HCT116 (cell line): ENCODE results near the gene C3orf52.

ENCODE experiments used
- CTCF ChIP-seq, 3 experiments: fragments of 200-600 bp in 1 of 3; sonication (generic) in 1 of 3; IDR thresholded peaks in 2 of 3; conservative IDR thresholded peaks in 1 of 3; 2 replicates each; pipeline ENCODE4 v1.5.1; 2012 to 2017; ENCODE audit warnings: low read depth in 2 of 3, low read length in 2 of 3, antibody characterized with exemption in 1 of 3, borderline replicate concordance in 1 of 3, control low read depth in 1 of 3, mild to moderate bottlenecking in 1 of 3, mixed read lengths in 1 of 3, mixed run types in 1 of 3, moderate library complexity in 1 of 3; ENCODE audit not compliant: insufficient read depth in 1 of 3
- EGR1 ChIP-seq: IDR thresholded peaks from 2 replicates; pipeline ENCODE4 v1.6.1; 2012; ENCODE audit warnings: low read depth
- ELF1 ChIP-seq: IDR thresholded peaks from 2 replicates; pipeline ENCODE4 v1.6.1; 2012; ENCODE audit warnings: low read depth, borderline replicate concordance
- EZH2 ChIP-seq: fragments of 200-600 bp; sonication (generic); IDR thresholded peaks from 2 replicates; pipeline ENCODE4 v1.6.1; 2017; ENCODE audit warnings: antibody characterized with exemption, mixed run types
- POLR2A ChIP-seq: IDR thresholded peaks from 2 replicates; pipeline ENCODE4 v1.7.0; 2011; ENCODE audit warnings: borderline replicate concordance; ENCODE audit not compliant: insufficient read depth, insufficient read length; ENCODE audit errors: extremely low read depth
- POLR2AphosphoS5 ChIP-seq: IDR thresholded peaks from 2 replicates; pipeline ENCODE4 v1.6.1; 2011; ENCODE audit warnings: mild to moderate bottlenecking, low read depth, low read length, moderate library complexity
- REST ChIP-seq: IDR thresholded peaks from 2 replicates; pipeline ENCODE4 v1.6.1; 2012; ENCODE audit warnings: low read depth
- SP1 ChIP-seq: IDR thresholded peaks from 2 replicates; pipeline ENCODE4 v1.6.1; 2012; ENCODE audit warnings: low read depth
- SRF ChIP-seq: IDR thresholded peaks from 2 replicates; pipeline ENCODE4 v1.6.1; 2012; ENCODE audit warnings: low read depth
- TCF7L2 ChIP-seq: IDR thresholded peaks from 2 replicates; pipeline ENCODE4 v1.7.0; 2011; ENCODE audit warnings: borderline replicate concordance, inconsistent platforms; ENCODE audit not compliant: insufficient read depth, insufficient read length; ENCODE audit errors: extremely low read depth
- ZNF274 ChIP-seq: fragments of 200-500 bp; sonication (Bioruptor generic); IDR thresholded peaks from 2 replicates; pipeline ENCODE4 v1.6.1; 2014; ENCODE audit warnings: mild to moderate bottlenecking, low read depth, low read length, inconsistent platforms
- TF ChIP-seq, protein P1 (sequence below): IDR thresholded peaks from 2 replicates; pipeline ENCODE4 v1.6.1; 2011; ENCODE audit warnings: mild to moderate bottlenecking, low read length, moderate library complexity; ENCODE audit not compliant: insufficient replicate concordance; ENCODE audit errors: extremely low read depth

DNA sequence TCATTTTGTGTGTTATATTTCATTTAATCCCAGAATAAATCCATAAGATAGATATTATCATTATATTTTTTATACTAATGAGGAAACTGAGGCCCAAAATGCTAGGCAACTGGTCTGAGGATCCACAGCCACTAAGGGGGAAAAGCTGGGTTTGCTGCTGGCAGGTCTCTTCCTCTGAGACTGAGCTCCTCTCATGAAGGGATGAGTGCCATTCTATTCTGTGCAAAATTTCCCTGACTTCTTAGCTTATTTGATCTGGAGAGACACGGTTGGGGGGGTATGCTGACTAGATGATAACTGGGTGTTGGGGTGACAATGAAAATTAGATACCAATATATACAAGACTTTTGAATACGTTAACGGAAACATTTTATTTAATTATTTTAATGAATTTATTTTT lies 44.9 kb downstream of the C3orf52 start:
- TF ChIP-seq TCF7L2: no peak
- no peak for TF ChIP-seq EZH2
- TF ChIP-seq POLR2AphosphoS5: no peak
- TF ChIP-seq CTCF (IDR thresholded peaks at IDR 0.05 in 2 of 3, conservative IDR thresholded peaks at IDR 0.05 in 1 of 3; ENCODE audit: borderline replicate concordance in 1 of 3, insufficient read depth in 1 of 3, low read depth in 2 of 3, low read length in 2 of 3): no peak
- no peak for TF ChIP-seq SRF
- no peak for TF ChIP-seq ZNF274
- no peak for TF ChIP-seq ELF1
- no peak for TF ChIP-seq POLR2A
- TF ChIP-seq EGR1: no peak
- no peak for TF ChIP-seq REST
- TF ChIP-seq, protein P1, sequence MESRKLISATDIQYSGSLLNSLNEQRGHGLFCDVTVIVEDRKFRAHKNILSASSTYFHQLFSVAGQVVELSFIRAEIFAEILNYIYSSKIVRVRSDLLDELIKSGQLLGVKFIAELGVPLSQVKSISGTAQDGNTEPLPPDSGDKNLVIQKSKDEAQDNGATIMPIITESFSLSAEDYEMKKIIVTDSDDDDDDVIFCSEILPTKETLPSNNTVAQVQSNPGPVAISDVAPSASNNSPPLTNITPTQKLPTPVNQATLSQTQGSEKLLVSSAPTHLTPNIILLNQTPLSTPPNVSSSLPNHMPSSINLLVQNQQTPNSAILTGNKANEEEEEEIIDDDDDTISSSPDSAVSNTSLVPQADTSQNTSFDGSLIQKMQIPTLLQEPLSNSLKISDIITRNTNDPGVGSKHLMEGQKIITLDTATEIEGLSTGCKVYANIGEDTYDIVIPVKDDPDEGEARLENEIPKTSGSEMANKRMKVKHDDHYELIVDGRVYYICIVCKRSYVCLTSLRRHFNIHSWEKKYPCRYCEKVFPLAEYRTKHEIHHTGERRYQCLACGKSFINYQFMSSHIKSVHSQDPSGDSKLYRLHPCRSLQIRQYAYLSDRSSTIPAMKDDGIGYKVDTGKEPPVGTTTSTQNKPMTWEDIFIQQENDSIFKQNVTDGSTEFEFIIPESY: no peak
- TF ChIP-seq SP1: no peak
